Epithelial cell of prostate (primary cell): ENCODE results near the gene CLDN34.

ENCODE experiments used
- DNase-seq: peaks from one replicate; pipeline ENCODE4 v3.0.0-alpha.2; 2011; ENCODE audit warnings: low read depth, low spot score
- H3K27ac ChIP-seq: fragments of 450-650 bp; 2 replicates; pipeline ENCODE4 v1.5.1; 2017; ENCODE audit warnings: mild to moderate bottlenecking

Gene CLDN34, protein sequence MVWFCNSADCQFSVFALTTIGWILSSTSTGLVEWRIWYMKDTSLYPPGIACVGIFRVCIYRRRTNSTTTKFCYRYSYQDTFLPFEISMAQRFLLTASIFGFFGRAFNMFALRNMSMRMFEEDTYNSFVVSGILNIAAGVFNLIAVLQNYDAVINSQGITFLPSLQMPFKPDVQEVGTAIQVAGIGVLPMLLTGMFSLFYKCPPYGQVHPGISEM

DNA sequence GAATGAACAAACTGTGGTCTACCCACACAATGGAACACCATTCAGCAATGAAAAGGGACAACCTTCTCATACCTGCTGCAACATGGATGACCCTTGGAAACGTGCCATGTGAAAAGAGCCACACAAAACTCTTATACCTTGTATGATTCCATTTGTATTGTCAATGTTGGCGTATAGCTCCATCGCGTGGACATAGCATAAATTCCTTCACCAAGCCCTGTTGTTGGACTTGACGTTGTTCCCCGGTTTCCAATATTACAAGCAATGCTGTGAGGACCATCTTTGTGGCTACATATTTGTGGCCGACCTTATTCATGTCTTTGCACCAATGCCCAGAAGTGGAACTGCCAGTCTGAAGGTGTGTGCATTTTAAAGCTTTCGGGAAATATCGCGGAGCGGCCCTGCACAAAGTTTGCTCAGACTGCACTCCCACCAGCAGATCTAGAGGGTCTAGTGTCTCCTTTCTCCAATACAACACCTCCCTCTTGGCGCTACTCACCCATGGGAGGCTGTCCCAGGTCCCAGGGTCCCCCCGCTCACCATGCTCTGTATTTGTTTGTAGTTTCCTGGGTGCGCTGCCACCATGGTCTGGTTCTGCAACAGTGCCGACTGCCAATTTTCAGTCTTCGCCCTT lies at the start of gene CLDN34:
CLDN34 (plus strand) TSS at position 584 of the 634 bp plus-strand sequence; CDS start at position 584, 0 bp downstream.
- DNase-seq: no peak
- H3K27ac ChIP-seq: no peak within 1 kb of the TSS

DNA sequence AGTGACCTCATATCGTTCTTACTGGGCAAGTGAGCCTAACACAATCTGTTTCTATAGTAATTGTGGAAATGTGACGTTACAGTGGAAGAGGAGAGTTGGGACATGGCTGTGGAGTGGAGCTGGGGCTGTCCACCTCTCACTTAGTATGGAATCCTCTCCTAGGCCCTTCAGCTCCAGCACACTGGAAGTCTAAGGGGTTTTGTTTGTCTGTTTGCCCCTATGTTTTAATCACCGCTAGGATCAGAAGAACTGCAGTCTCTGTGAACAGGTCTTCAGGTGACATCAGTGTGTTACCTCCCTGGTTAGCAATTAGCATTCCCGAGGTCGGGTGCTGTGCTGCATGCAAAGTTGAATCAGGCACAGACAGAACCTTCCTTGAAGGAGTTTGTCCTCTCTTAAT lies 49.3 kb upstream of the CLDN34 start:
- DNase-seq: no peak
- H3K27ac ChIP-seq: no peak overlapping the region

DNA sequence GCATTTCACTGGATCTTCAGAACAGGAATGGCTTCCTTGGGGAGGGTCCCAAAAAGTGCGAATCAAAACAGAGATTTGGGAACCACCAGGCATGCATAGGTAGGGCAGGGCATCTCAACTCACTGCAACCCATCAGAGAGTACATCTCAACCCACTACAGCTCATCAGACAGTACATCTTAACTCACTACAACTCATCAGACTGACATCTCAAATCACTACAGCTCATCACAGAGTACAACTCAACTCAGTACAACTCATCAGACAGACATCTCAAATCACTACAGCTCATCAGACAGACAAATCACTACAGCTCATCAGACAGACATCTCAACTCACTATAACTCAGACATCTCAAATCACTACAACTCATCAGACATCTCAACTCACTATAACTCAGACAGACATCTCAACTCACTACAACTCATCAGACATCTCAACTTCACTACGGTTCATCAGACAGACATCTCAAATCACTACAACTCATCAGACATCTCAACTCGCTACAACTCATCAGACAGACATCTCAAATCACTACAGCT lies 47.5 kb upstream of the CLDN34 start:
- no peak for DNase-seq
- H3K27ac ChIP-seq: no peak overlapping the region

DNA sequence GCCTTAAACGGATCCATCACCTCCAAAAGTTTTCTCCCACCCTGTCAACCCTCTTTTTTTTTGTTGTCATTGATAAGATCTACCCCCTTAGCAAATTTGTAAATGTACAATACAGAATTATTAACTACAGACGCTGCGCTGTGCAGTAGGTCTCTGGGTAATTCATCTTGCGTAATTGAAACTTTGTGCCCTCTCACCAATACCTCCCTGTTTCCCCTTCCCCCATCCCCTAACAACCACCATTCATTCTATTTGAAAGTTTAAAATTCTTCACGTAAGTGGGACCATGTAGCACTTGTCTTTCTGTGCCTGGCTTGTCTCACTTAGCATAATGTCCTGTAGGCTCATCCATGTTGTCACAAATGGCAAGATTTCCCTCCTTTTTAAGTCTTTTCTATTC lies 45.8 kb upstream of the CLDN34 start:
- DNase-seq: no peak
- H3K27ac ChIP-seq: no peak overlapping the region

DNA sequence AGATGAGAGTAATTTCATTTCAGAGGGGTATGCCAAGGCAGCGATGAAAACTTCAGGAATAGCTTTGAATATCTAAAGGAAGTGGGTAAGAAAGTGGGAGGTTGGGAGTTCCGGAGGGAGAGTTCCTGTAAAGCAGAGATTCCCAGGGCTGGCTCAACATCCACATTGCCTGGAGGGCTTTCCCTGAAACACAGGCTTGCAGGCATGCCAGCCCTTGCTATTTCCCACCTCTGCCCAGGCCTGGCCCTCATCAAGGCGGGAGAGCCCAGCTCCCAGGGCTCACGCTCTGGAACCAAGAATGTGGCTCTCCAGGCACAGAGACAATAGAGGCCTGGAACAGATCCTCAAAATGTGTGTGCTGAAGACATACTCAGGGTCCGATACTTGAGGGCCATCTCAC lies 43.8 kb upstream of the CLDN34 start:
- DNase-seq: no peak
- H3K27ac ChIP-seq: no peak overlapping the region

DNA sequence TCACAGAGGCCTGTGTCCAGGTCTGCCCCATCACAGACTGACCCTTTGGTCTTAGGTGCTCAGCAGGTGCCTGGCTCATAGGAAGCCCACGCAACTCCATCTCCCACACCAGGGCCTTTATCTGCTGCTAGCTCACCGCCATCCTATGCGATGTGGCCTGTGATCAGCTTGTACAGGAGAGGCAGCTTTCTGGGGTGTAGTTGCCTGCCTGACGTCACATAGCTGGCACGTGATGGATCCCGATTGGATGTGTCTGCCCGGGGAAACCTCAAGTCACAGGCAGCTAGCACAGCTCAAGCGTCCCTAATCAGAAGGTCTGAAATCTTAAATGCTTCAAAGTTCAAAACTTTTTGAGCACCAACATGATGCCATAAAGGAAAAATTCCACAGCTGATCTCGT lies 41.2 kb upstream of the CLDN34 start:
- no peak for DNase-seq
- no peak overlapping the region for H3K27ac ChIP-seq

DNA sequence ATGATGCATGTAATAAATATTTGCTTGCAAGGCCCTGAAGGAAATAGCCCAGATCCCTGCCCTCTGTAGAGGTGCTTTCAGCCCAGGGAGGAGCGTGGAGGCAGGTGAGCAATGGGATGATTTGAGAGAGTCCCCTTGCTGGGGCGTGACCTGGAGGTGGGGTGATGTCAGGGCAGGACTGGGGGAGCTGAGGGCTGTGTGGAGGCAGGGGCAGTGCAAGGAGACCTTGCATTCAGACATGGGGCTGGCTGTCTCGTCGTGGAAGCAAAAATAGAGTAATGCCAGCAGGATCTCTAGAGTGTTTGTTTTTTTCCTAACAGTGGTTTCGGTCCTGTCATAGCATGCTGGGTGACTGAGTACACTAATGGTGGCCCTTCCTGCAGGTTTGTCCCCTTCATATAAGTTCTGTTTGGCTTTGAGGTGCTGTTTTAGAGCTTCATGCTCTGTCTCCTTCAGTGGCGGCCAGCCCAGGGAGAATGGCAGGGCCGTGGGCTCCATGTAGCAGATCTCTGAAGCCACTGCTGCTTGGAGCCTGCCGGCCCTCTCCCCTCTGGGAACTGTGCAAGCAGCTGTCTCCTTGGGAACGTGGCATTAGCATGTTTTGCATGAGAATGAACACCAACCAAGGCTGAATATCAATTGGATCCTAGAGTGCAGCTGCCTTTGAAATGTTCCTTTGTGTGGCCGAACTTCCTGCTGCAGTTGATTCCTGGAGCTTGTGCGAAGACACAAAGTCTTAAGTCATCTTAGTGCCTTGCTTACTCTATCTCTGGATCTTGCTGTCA lies 39.3 kb upstream of the CLDN34 start:
- no peak overlapping the region for H3K27ac ChIP-seq
- DNase-seq: no peak

DNA sequence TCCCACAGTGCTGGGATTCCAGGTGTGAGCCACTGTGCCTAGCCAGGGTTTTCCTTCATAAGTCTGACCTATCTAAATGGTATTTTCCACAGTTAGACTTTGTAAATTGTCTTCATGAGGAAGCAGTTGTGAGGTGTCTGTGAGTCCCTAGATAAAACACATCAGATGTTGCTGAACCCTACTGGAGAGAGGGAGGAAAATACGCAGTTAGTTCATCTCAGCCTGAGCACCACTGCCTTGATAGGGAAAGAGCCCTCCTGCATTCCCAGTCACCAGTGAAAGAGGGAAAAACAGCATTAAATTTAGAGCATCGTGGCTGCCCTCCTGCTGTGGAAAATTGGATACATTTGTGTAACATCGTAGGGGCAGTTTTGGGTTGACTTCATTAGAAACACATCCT lies 31.7 kb upstream of the CLDN34 start:
- no peak for DNase-seq
- no peak overlapping the region for H3K27ac ChIP-seq

DNA sequence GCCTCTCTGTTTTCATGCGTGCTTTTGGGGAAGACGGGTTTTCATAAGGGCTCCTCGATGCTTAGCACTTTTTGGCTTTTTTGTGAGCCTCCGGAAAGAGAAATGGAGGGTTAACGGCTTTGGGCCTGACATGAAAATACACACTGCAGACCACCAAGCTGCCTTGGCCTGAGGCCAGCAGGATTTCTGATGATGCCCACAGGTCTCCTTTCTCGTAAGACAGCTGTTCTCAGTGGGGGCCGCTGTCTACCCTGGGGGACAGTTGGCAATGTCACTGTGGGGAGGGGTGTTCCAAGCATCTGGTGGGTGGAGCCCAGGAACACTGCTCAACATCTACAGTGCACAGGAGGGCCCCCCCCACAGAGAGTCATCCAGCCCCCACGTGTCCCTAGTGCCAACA lies 29.4 kb upstream of the CLDN34 start:
- no peak for DNase-seq
- no peak overlapping the region for H3K27ac ChIP-seq

DNA sequence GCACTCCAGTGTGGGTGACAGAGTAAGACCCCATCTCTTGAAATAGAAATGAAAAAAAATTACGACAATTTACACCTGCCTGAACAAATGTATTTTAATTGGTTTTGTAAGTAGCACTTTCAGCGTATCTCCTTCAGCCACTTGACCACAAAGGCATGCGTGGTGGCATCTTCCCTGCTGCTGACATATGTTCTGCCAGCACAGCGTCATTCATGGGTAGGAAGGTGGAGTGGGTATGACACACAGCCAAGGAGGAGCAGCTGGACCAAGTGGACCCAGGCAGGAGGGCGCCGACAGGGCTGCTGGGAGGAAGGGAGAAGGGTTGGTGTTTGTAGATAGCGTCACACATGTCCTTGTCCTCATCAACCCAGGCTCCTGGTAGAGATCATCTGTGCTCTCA lies 28.6 kb upstream of the CLDN34 start:
- no peak for DNase-seq
- H3K27ac ChIP-seq: no peak overlapping the region

DNA sequence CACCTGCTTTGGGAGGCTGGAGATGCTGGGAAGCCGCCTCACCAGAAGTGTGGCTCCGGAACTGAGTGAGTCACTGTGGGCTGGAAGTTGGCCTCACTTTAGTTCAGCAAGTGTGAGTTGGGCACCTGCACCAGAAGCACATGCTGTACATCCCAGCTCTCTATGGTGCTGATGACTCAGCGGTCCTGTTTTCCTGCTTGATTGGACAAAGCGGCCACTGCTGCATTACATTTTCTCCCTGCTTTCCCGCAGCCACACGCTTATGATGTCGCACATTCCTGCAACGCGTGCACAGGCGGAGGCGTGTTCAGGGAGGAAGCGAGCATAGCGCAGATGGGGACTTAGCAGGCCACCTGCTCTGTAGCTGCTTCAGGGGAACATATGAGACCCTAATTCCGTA lies 26.7 kb upstream of the CLDN34 start:
- no peak overlapping the region for H3K27ac ChIP-seq
- DNase-seq: peak; percentile 10

DNA sequence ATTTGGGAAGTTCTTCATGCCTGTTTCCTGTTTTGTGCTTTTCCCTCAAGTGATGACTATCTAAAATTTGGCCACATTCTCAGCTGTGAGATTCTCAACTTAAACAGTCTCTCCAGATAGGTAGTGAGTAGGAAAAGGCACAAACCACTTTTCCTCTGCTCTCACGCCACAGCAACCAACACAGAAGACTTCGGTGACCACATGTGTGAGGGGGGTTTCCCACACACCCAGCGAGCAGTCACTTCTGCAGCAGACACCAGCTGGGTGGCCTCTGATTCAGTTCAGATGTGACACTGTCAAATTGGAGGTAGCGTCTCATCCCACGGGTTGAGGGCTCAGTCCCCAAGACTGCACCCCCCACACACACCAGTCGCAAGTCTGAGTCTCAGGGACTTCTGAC lies 25.1 kb upstream of the CLDN34 start:
- no peak overlapping the region for H3K27ac ChIP-seq
- no peak for DNase-seq

DNA sequence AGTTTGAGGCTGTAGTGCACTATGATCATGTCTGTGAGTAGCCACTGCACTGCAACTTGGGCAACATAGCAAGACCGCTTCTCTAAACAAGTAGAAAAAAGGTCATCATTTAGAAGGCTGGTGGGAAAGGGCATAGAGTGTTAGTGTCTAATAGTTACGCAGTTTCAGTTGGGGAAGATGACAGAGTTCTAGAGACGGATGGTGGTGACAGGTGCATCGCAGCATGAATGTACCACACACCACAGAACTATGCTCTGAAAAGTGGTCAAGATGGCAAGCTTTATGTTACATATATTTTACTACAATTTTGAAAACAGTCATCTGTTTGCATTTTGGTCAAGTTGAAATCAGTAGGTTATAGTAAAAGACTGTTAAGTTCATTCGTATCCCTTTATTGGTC lies 23.7 kb upstream of the CLDN34 start:
- no peak overlapping the region for H3K27ac ChIP-seq
- no peak for DNase-seq

DNA sequence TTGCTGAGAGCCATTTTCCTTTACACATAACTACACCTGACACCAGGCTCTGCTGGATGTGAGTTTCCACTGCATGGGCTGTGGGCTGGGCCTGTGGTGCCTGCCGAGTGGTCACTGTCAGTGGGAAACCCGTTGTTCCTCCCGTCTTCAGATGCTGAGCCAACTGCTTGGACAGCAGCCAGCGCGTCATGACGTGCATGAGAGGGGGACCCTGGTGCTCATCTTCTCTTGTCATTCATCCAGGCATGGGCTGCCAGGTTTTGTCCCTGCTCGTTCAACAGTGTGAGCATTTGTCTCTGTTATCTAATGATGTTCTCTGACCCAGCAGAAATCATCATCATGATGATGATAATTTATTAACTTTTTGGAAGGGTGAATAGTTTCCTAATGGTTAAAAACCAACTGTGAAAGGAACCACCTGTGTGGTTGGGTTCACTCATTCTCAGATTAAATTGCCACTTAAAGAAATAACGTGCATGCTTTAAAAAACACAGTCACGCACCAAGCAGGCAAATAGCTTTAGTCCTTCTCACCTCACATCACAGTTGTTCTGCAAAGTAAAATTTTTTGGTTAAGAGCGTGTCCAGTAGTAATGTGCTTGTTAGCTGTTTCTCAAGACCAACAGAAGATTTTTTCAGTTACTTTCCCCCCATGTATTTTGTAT lies 19.9 kb upstream of the CLDN34 start:
- H3K27ac ChIP-seq: no peak overlapping the region
- DNase-seq: no peak

DNA sequence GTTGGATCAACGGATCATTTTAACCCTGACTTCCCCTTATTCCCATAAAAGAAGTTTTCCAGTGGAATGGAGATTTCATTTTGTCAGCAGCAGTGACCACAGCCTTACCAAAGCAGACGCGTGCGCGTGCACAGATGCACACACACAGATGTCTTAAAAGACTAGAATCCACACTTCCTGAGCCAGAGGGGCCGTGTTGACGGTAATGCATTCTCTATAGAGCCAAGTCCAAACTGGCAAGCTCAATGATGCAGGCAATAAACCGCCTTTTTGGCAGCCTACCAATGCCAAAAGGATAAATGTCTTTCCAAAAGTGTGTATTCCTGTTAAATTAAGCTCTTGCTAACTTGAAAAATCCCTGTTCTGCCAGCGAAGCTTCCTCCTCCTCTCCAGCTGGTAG lies 18.8 kb upstream of the CLDN34 start:
- no peak overlapping the region for H3K27ac ChIP-seq
- no peak for DNase-seq

DNA sequence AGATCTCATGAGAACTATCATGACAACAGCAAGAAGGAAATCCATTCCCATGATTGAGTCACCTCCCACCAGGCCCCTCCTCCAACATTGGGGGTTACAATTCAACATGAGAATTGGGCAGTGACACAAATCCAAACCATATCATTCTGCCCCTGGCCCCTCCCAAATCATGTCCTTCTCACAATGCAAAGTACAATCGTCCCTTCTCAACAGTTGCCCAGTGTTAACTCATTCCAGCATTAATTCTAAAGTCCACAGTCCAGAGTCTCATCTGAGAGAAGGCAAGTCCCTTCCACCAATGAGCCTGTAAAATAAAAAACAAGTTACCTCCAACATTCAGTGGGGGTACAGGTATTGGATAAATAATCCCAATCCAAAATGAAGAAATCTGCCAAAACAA lies 14.9 kb upstream of the CLDN34 start:
- no peak overlapping the region for H3K27ac ChIP-seq
- DNase-seq: no peak

DNA sequence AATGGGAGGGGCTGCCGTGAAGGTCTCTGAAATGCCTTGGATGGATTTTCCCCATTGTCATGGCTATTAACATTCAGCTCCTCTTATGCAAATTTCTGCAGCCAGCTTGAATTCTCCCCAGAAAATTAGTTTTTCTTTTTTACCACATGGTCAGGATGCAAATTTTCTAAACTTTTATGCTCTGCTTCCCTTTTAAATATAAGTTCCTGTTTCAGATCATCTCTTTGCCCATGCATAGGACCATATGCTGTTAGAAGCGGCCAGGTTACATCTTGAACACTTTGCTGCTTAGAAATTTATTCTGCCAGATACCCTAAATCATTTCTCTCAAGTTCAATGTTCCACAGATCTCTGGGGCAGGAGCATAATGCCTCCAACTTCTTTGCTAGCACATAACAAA lies 13.8 kb upstream of the CLDN34 start:
- no peak overlapping the region for H3K27ac ChIP-seq
- DNase-seq: no peak

DNA sequence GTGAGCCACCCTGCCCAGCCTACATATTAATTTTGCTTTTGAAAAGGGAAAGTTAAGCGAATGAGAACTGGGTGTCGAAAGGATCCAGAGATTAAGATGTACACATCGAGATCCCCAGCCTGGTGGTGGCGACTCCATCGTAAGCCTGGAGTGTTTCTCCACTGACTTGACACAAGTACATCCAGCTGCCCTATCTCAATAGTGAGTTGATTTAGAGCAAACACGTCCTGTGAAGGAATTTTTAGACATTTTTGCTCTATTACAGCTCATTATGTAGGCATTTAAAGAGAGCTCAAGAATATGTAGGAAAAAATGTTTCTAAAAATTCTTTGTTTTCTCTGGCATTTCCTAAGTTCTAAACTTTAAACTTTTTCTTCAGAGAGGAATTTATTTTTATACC lies 11.7 kb upstream of the CLDN34 start:
- DNase-seq: no peak
- no peak overlapping the region for H3K27ac ChIP-seq

DNA sequence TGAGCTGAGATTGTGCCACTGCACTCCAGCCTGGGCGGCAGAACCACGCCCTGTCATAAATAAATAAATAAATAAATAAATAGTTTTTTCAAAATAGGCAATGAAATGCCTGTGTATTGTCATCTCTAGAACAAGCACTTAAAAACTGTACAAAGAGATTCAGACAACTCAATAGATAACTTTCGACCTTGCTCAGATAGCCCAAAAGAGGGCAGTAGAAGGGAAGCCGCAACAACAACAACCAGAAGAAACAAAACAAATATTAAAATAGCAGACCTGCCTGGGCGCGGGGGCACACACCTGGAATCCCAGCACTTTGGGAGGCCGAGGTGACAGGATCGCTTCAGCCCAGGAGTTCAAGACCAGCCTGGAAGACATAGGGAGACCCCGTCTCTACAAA lies 9.4 kb upstream of the CLDN34 start:
- no peak for DNase-seq
- H3K27ac ChIP-seq: no peak overlapping the region

DNA sequence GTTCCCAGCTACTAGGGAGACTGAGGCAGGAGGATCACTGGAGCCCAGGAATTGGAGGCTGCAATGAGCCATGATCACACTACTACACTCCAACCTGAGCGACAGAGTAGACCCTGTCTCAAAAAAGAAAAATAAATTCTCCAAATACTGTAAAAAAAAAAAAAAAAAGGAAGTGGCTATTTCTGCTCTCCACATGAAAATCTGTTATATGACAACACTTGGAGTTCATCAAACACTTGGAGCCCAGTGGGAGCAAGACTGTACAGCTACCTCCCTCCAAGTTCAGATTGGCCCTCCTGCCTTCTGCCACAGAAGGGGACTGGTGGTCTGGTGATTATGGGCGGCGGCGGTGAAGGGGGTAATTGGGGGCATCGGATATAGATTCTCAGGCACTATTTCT lies 9.0 kb upstream of the CLDN34 start:
- no peak for DNase-seq
- H3K27ac ChIP-seq: no peak overlapping the region

DNA sequence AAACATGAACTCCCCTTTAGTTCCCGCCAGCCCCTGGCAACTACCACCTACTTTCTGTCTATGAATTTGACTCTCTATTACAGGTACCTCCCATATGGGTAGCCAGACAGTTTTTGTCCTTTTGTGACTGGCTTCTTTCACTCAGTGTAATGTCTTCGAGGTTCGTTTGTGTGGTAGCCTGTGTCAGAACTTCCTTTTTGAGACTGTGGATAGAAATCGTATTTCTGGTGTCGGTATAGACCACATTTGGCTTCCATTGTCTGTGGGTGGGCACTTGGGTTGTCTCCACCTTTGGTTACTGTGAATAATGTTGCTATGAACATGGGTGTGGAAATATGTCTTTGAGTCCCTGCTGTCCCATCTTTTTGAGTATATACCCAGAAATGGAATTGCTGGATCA lies 5.4 kb upstream of the CLDN34 start:
- no peak overlapping the region for H3K27ac ChIP-seq

More for the DNA sequence above, 5.4 kb upstream of the CLDN34 start:
- DNase-seq: no peak
